A549 (cell line): ENCODE results near the gene DPPA2.

Experiments used
- CHD2 ChIP-seq: fragments of 150-350 bp; IDR thresholded peaks from 2 replicates; pipeline ENCODE4 v1.6.1; 2014; ENCODE audit warnings: low read length; ENCODE audit not compliant: partially characterized antibody
- CTCF ChIP-seq: fragments of >200 bp; sonication (Bioruptor Twin); formaldehyde crosslinking; IDR thresholded peaks from 3 replicates; pipeline ENCODE4 v1.5.1; 2016
- GATA3 ChIP-seq: IDR thresholded peaks from 2 replicates; pipeline ENCODE4 v1.6.1; 2012; ENCODE audit warnings: borderline replicate concordance
- JUNB ChIP-seq: fragments of >200 bp; sonication (Bioruptor Twin); formaldehyde crosslinking; IDR thresholded peaks from 2 replicates; pipeline ENCODE4 v1.6.1; 2016
- POLR2A ChIP-seq: IDR thresholded peaks from 2 replicates; pipeline ENCODE4 v1.6.1; 2012; ENCODE audit warnings: mild to moderate bottlenecking, low read length
- RFX5 ChIP-seq: fragments of 450-650 bp; IDR thresholded peaks from 2 replicates; pipeline ENCODE4 v1.7.1; 2014; ENCODE audit warnings: antibody characterized with exemption, mild to moderate bottlenecking, moderate library complexity
- TF ChIP-seq, protein P1 (sequence below): fragments of 200-600 bp; sonication (generic); IDR thresholded peaks from 2 replicates; pipeline ENCODE4 v1.6.1; 2016; ENCODE audit warnings: antibody characterized with exemption, mild to moderate bottlenecking, moderate library complexity

DNA sequence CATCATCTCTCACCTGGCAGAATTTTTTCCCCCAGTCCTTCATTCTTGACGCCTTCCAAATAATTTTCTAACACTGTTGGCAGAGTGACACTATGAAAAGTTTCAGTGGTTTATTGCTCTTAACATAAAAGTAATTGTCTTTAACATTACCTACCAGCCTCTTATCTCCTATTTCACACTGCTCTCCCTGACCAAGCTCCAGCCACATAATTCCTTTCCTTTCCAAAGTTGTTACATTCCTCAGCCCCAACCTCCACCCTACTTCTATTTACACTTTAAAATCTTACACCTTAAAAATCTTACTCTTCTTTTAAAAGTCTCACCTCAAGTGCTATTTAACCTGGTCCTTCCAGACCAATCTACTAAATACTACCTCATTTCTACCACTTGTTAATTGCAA lies 18.3 kb upstream of the DPPA2 start:
- TF ChIP-seq, protein P1, sequence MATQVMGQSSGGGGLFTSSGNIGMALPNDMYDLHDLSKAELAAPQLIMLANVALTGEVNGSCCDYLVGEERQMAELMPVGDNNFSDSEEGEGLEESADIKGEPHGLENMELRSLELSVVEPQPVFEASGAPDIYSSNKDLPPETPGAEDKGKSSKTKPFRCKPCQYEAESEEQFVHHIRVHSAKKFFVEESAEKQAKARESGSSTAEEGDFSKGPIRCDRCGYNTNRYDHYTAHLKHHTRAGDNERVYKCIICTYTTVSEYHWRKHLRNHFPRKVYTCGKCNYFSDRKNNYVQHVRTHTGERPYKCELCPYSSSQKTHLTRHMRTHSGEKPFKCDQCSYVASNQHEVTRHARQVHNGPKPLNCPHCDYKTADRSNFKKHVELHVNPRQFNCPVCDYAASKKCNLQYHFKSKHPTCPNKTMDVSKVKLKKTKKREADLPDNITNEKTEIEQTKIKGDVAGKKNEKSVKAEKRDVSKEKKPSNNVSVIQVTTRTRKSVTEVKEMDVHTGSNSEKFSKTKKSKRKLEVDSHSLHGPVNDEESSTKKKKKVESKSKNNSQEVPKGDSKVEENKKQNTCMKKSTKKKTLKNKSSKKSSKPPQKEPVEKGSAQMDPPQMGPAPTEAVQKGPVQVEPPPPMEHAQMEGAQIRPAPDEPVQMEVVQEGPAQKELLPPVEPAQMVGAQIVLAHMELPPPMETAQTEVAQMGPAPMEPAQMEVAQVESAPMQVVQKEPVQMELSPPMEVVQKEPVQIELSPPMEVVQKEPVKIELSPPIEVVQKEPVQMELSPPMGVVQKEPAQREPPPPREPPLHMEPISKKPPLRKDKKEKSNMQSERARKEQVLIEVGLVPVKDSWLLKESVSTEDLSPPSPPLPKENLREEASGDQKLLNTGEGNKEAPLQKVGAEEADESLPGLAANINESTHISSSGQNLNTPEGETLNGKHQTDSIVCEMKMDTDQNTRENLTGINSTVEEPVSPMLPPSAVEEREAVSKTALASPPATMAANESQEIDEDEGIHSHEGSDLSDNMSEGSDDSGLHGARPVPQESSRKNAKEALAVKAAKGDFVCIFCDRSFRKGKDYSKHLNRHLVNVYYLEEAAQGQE = no peak
- TF ChIP-seq CHD2 (no peak), CTCF (no peak), GATA3 (no peak), POLR2A (no peak), JUNB (no peak), RFX5 (no peak)
